HG03520 (cell line): ENCODE data around the gene LBH.

Experiments
- ATAC-seq: cut with Tn5 transposase; IDR thresholded peaks from one replicate; pipeline ENCODE4 v1.9.1; 2021; ENCODE audit warnings: mild to moderate bottlenecking, moderate library complexity; ENCODE audit not compliant: unreplicated experiment

The LBH gene

GRCh38 chr2:30231212-30231995 is at the start of gene LBH:
Gene LBH, plus strand, starts transcription at chr2:30231534. Its CDS starts 205 bp downstream, at chr2:30231739.
- ATAC-seq: peak; percentile 51

GRCh38 chr2:30184035-30184434 is 47.3 kb upstream of the LBH start:
- ATAC-seq: no peak

- ATAC-seq: no peak
Observed at GRCh38 chr2:30185178-30185577, 46.2 kb upstream of the LBH start.

- ATAC-seq: no peak
Observed at GRCh38 chr2:30188292-30188691, 43.0 kb upstream of the LBH start.

DNA sequence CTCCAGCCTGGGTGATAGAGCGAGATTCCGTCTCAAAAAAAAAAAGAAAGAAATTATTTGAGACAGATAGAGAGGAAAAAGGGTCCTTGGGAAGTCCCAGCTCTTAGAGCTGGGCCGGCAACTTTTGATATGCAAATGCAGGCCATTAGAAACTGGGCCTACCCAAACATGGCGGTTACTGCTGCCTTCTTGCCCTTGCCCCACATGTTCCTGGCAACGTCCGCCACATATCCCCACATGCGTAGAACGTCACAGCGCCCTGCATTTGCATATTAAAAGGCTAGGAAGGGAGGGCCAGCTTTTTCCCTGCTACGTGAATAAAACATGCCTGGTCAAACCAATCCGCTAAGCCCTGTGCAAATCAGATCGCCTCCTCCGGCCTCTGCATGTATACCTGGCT is 40.7 kb upstream of the LBH start:
- no peak for ATAC-seq

GRCh38 chr2:30191107-30191506 is 40.2 kb upstream of the LBH start:
- no peak for ATAC-seq

- ATAC-seq: no peak
Observed at GRCh38 chr2:30191819-30192271, 39.5 kb upstream of the LBH start.

DNA sequence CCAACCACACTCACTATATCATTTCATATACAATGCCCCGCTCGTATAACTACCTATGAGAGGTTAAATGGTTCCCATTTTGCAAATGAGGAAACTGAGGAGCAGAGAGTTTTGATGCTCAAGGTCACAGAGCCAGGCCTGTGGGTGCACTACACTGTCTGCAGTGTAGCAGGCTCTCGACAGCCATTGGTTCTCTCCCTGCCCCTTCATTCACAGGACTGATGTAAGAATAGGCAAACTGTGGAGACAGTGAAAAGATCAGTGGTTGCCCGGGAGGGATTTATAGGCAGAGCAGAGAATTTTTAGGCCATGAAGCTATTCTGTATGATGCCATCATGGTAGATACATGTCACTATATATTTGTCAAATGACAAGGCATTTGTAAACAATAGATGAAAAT is 39.0 kb upstream of the LBH start:
- no peak for ATAC-seq

DNA sequence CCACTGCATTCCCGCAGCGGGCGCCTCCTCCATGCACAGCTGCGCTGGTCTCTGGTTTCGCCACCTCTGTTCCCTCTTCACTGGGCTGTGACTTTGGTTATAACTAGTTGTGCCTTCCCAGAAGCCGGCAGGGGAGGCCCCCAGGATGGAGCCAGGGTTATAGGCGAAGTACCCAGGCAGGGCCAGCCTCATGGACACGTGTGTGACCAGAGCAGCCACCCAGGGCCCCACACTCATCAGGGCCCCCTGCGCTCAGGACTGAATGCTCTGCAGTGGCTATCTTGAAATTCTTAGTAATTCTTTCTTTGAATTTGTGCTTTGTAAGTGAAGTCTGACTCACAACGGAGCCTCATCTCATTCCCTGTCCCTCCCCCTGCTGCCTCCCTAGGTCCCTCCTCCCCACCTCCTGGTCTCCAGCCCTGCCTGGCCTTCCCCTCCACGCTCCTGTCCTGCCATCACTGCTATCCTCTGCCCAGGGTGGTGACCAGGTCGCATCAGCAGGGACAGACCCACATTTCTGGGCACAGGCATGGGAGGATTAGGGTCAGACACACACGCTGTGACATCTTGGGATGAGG is 38.1 kb upstream of the LBH start:
- ATAC-seq: no peak

DNA sequence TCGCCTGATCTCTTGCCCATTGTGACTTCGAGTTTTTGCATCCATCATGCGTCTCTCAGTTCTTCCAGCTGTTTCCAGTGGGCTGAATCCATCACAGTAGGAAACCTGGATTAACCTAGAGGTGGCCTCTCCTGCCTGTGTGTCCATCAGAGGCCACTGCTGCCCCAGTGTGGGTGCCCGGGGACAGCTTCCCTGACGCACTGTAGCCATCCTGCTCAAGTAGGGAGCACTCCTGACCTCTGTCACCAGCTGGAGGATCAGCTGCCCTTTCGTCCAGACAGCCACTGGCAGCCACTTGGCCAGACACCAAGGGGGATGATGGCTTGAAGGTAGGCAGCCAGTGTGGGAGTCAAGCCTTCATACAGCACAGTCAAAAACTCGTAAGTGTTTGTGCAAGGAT is 36.9 kb upstream of the LBH start:
- no peak for ATAC-seq

DNA sequence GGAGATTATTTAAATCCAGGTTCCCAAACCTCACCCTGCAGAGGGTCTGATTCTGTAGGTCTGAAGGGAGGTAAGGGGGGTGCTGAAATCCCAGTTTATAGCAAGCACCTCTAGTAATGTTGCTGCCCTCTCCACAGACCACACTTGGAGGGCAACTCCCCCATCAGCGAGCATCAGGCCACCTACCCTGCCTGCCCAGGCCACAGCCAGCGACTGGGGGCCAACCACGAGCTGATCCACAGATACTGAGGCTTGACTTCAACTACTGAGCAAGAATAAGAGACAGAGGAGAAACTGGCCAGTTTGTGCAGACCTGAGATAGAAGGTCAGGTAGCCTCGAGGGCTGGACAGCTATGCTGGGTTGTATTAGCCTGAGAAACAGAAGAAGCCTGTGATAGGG is 36.3 kb upstream of the LBH start:
- no peak for ATAC-seq

GRCh38 chr2:30197570-30198192 is 33.7 kb upstream of the LBH start:
- no peak for ATAC-seq

- ATAC-seq: no peak
Observed at GRCh38 chr2:30201990-30202389, 29.3 kb upstream of the LBH start.

DNA sequence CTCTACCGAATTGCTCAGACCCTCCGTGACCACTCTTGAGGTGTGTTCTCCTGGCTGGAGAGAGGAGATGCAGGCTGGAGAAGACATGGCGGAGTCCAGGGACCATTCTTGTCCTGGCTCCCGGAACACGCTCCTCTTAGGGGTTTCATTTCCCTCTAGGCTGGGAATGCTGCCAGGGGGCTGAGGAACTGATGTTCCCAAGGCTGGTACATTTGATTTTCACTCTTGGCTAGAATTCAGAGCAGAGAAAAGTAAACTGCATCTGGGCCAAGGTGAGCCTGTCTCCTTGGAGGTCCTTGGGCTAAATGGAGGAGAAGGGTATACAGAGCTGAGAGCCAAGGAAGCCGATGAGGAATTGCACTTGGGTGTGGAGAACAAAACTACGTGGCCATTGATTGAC is 28.2 kb upstream of the LBH start:
- ATAC-seq: no peak

DNA sequence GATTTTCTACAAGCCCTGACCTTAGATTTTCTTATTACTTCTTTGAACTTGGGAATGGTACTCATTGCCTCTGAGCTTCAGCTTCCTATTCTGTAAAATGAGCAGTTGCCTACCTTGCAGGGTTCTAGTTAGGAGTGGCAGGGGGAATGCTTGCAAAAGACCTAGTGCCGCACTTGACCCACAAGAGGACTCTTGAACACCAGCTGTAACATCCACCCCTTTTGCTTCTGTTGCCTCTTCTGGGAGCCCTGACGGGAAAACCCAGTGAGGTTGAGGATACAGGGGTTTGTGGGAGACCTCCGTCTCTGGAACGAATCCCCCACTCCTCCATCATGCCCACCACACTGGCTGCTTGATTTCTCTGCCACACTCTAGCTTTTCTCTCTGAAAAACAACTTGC is 27.1 kb upstream of the LBH start:
- ATAC-seq: no peak

DNA sequence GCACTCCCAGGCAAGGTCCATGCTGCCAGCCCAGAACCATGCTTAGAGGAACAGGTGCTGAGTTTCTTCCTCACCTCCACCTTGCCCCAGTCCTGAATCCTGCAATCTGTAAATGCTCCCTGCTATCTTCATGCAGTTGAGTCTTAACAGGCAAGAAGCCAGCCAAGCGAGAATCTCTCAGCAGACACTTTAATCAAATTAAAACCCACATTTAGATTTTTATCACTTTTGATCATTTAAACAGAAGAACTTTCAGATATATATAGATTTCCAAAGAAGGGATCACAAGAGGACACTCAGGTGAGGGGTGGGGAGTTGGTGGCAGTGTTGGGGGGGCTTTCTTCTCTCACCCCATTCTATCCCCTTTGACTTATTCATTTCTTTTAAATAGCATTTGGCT is 25.9 kb upstream of the LBH start:
- ATAC-seq: no peak

GRCh38 chr2:30206461-30207430 is 24.6 kb upstream of the LBH start:
- no peak for ATAC-seq

- no peak for ATAC-seq
Observed at GRCh38 chr2:30208453-30208852, 22.9 kb upstream of the LBH start.

- no peak for ATAC-seq
Observed at GRCh38 chr2:30209227-30209626, 22.1 kb upstream of the LBH start.

- no peak for ATAC-seq
Observed at GRCh38 chr2:30213326-30213725, 18.0 kb upstream of the LBH start.

DNA sequence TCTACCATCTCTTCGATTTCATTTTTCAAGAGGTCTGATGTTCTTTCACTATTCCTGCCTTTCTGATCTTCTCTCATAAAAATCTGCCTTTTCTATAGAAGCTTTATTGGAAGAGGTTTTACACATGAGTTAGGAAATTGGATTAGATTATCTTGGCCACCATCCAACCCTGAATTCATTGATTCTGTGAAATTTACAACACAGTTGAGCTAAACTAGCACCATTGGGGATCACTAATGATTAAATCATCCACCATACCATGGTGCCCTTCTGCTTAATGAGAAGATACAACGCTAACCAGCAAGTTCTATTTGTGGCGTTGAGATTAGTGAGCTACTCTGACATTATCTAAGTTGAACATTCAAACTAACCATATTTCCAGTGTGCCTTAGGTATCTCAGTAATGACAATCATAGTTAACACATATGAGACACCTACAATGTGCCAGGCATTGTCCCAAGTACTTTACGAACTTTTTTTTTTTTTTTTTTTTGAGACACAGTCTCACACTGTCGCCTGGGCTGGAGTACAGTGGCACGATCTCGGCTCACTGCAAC is 17.3 kb upstream of the LBH start:
- no peak for ATAC-seq
